Measurements from ENCODE around the gene DOCK10.

The DOCK10 gene

DNA sequence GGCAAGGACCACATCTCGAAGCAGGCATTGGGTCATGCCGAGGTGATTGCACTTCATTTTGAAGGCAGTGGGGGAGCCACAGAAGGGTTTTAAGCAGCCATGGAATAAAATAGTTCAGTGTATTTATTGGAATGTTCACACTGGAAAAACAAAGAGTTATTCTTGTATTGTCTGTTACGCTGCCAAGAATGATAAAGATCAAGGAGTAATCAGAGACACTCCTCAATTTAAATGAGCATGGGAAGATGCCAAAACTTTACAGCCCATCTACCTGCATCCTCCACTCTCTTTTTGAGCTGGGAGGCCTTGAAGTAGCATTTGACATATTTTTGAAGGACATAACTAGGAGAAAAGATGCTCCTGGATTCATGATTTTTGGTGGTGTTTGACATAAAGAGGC, 112.8 kb downstream of the DOCK10 start:
- H3K4me3 ChIP-seq (replicated peaks in 1 of 2; ENCODE audit: low read depth in 2 of 2, low read length in 2 of 2) = no peak overlapping the region
- DNase-seq (ENCODE audit: low read depth in 2 of 2) = no peak
- TF ChIP-seq, protein P1, sequence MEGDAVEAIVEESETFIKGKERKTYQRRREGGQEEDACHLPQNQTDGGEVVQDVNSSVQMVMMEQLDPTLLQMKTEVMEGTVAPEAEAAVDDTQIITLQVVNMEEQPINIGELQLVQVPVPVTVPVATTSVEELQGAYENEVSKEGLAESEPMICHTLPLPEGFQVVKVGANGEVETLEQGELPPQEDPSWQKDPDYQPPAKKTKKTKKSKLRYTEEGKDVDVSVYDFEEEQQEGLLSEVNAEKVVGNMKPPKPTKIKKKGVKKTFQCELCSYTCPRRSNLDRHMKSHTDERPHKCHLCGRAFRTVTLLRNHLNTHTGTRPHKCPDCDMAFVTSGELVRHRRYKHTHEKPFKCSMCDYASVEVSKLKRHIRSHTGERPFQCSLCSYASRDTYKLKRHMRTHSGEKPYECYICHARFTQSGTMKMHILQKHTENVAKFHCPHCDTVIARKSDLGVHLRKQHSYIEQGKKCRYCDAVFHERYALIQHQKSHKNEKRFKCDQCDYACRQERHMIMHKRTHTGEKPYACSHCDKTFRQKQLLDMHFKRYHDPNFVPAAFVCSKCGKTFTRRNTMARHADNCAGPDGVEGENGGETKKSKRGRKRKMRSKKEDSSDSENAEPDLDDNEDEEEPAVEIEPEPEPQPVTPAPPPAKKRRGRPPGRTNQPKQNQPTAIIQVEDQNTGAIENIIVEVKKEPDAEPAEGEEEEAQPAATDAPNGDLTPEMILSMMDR (IDR thresholded peaks at IDR 0.05; ENCODE audit: low read depth, low read length) = no peak

DNA sequence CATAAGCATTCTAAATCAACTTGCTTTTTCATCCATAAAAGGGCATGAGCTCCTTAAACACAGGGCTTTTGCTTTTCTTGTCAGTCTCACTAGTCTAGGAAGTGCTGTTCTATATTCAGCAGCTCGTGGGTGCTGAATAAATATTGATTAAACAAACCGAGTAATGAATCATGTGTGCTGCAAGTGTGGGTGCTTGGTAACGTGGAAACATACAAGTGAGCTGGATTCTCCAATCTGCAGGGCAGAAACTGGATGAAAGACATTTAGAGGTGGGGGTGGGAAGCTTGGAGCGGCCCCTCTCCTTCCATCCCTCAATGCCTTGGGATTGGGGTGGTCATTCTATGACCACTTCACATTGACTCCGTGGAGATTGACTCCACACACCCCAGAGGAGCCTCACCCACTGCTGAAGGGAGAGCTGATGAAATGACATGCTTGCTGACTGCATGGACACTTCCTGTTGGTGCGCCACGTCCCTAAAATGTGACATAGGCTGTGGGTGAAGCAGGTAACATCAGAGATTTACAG, 114.6 kb downstream of the DOCK10 start:
- TF ChIP-seq, protein P1 (IDR thresholded peaks at IDR 0.05; ENCODE audit: low read depth, low read length) = no peak
- DNase-seq (ENCODE audit: low read depth in 2 of 2) = peak in 1 of 2 donors; percentile 76
- no peak overlapping the region for H3K4me3 ChIP-seq (replicated peaks in 1 of 2; ENCODE audit: low read depth in 2 of 2, low read length in 2 of 2)

DNA sequence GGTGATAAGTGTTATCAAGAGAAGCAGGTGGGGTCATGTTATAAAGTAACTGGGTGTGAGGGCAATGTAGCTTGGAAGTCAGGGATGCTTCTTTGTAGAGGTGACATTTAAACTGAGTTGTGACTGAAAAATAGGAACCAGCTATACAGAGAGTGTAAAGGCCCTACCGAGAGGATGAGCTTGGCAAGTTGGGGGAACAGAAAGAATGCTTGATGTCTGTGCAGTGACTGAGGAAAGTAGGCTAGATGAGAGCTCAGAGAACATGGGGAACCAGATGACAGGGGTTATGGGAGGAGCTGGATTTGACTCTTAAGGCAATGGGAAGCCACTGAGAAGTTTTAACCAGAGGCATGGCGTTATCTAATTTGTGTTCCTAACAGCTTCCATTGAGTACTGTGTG, 115.3 kb downstream of the DOCK10 start:
- no peak overlapping the region for H3K4me3 ChIP-seq (replicated peaks in 1 of 2; ENCODE audit: low read depth in 2 of 2, low read length in 2 of 2)
- DNase-seq (ENCODE audit: low read depth in 2 of 2) = no peak
- TF ChIP-seq, protein P1 (IDR thresholded peaks at IDR 0.05; ENCODE audit: low read depth, low read length) = no peak

DNA sequence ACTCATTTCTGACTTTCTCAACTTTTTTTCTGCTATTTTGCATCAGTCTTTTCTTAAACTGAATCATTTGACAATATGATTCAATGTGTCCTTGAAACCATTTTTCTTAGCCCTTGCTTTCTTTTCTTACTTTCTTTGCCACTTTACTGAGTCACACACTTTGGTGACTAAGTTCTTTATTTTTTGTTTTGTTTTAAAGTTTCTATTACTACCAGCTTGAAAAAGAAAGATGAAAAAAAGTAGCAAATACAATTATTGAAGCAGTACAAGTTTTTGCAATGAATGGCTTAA, 116.5 kb downstream of the DOCK10 start:
- peak in 1 of 2 donors; percentile 70 for DNase-seq (ENCODE audit: low read depth in 2 of 2)
- H3K4me3 ChIP-seq (replicated peaks in 1 of 2; ENCODE audit: low read depth in 2 of 2, low read length in 2 of 2) = no peak overlapping the region
- TF ChIP-seq, protein P1 (IDR thresholded peaks at IDR 0.05; ENCODE audit: low read depth, low read length) = no peak

DNA sequence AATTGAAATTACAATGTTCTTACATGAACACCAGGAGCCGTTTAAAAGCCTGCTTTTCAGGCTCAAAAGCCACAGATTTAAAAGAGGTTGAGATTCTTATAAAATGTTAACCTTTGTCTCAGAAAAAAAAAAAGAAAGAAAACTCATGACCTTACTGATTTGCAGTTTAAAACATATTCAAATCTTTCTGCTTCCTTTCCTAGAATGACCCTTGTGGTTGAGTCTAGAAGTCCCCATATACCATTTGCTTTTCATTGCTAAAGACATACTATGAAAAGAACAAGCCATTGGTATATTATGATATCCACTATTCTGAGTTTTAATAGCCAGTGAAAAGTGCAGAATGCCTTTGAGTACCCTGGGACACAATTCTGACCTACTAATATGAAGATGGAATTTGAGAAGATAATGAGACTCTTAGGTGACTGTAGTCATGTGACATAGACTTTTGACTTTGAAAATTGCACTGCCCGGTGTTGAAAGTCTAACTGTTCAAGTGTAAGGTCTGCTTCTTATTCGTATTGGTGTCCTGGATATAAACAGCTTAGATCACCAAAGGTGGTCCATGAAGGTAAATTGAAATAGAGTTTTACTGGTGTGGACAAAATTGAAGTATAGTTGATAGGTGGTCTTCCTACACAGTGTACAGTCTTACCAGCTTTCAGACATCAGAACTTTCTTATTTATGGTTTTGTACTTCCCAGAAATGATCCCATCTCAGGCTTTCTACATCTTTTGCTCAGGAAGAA, 117.0 kb downstream of the DOCK10 start:
- TF ChIP-seq, protein P1 (IDR thresholded peaks at IDR 0.05; ENCODE audit: low read depth, low read length) = no peak
- no peak for DNase-seq (ENCODE audit: low read depth in 2 of 2)
- no peak overlapping the region for H3K4me3 ChIP-seq (replicated peaks in 1 of 2; ENCODE audit: low read depth in 2 of 2, low read length in 2 of 2)

DNA sequence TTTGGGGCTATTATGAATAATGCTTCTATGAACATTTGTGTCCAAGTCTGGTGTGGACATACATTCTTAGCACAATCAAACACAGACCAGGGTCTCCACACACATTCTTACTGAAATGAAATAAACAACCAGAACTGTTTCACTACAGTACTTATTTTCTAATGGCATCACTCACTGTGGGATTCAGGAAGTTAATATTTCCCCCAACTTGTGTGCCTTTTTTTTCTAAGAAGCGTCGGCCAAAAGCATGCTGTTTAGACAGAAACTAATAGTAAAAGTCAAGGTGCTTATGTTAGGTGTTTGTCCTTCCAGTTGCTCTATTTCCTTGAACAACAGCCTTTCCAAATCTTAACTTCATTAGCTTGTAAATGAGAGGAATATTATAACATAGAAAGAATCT, 117.6 kb downstream of the DOCK10 start:
- DNase-seq (ENCODE audit: low read depth in 2 of 2) = no peak
- TF ChIP-seq, protein P1 (IDR thresholded peaks at IDR 0.05; ENCODE audit: low read depth, low read length) = no peak
- H3K4me3 ChIP-seq (replicated peaks in 1 of 2; ENCODE audit: low read depth in 2 of 2, low read length in 2 of 2) = no peak overlapping the region

Data from cardiac fibroblast (primary cell).